ENCODE results near the gene ANKRD35. TPM values are rescaled to one million over a fixed set of nuclear protein-coding genes. Genes with fewer than 3 reads are reported as not detected.

Gene ANKRD35
- total RNA-seq, 1 donor from 2014 or later, result 1.6 TPM

DNA sequence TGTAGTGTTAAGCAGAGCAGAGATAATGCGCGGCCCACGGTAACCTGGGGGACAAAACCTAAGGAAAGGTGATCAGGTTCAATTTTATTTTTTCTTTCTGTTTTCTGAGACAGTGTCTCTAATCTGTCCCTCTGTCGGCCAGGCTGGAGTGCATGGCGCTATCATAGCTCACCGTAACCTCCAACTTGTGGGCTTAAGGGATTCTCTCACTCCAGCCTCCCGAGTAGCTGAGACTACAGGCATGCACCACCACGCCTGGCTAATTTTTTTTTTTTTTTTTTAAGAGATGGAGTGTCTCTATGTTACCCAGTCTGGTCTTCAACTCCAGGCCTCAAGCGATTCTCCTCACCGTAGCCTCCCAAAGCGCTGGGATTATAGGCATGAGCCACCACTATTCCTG is 724 bp upstream of the ANKRD35 start:
- no peaks in the 10 kb centered on the region for H3K36me3 ChIP-seq
- H3K27ac ChIP-seq, result no peak overlapping the region
- H3K9me3 ChIP-seq, result no peaks in the 10 kb centered on the region
- ATAC-seq (no peak), DNase-seq (no peak)
- TF ChIP-seq, protein P1, sequence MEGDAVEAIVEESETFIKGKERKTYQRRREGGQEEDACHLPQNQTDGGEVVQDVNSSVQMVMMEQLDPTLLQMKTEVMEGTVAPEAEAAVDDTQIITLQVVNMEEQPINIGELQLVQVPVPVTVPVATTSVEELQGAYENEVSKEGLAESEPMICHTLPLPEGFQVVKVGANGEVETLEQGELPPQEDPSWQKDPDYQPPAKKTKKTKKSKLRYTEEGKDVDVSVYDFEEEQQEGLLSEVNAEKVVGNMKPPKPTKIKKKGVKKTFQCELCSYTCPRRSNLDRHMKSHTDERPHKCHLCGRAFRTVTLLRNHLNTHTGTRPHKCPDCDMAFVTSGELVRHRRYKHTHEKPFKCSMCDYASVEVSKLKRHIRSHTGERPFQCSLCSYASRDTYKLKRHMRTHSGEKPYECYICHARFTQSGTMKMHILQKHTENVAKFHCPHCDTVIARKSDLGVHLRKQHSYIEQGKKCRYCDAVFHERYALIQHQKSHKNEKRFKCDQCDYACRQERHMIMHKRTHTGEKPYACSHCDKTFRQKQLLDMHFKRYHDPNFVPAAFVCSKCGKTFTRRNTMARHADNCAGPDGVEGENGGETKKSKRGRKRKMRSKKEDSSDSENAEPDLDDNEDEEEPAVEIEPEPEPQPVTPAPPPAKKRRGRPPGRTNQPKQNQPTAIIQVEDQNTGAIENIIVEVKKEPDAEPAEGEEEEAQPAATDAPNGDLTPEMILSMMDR (IDR thresholded peaks at IDR 0.05), result no peak
- peaks cover 11% of the 10 kb centered on the region for H3K4me1 ChIP-seq
- H3K4me3 ChIP-seq, result peak overlapping the region; percentile 66
- H3K27me3 ChIP-seq, result no peaks in the 10 kb centered on the region
- intact Hi-C loops (cut with DNase I), result no loop called here

DNA sequence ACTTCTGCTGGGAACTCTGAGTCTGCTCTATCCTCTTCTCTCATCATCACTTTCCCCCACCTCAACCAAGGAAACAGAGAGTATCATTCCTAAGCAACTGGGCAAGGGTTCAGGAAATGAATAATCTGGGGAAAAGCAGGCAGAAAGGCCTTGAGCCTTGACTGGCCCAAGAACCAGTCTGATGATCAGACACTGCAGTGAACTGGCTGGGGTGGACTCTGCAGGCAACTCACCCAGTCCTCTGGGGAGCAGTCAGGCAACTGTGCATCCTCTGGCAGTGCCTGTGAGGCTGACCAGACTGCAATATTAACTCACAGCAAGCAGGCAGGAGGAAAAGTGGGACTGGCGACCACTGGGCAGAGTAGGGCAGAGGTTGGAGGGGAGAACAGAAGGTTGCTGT is 991 bp downstream of the ANKRD35 start:
- intact Hi-C loops (cut with DNase I), result no loop called here
- ATAC-seq (no peak), DNase-seq (no peak)
- H3K27ac ChIP-seq, result no peak overlapping the region
- no peaks in the 10 kb centered on the region for H3K4me1 ChIP-seq
- H3K27me3 ChIP-seq, result no peaks in the 10 kb centered on the region
- H3K9me3 ChIP-seq, result no peaks in the 10 kb centered on the region
- H3K4me3 ChIP-seq, result no peak overlapping the region
- TF ChIP-seq, protein P1 (IDR thresholded peaks at IDR 0.05), result no peak
- no peaks in the 10 kb centered on the region for H3K36me3 ChIP-seq

DNA sequence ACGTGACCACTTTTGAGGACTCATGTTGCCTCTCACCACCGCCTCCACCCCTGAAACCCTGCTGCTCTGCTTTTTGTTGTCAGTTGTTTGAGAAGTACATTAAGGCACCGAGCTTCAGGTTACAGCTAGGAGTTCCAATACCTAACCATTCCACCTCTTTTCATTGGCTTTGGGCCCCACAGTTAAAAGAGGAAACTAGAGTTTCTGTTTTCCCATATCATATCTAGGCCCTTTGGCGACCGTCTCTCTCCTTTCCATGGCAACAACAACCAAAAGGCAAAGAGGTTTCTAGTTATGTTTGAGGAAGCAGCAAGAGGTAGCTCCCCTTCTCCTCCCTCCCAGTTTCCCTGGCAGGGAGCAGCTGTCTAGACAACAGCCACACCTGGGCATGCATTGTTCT is 5.9 kb downstream of the ANKRD35 start:
- H3K9me3 ChIP-seq, result no peaks in the 10 kb centered on the region
- intact Hi-C loops (cut with DNase I), result no loop called here
- no peak for DNase-seq
- no peaks in the 10 kb centered on the region for H3K36me3 ChIP-seq
- no peak overlapping the region for H3K27ac ChIP-seq
- no peak overlapping the region for H3K4me3 ChIP-seq
- ATAC-seq, result no peak
- TF ChIP-seq, protein P1 (IDR thresholded peaks at IDR 0.05), result no peak
- no peaks in the 10 kb centered on the region for H3K27me3 ChIP-seq
- no peaks in the 10 kb centered on the region for H3K4me1 ChIP-seq

DNA sequence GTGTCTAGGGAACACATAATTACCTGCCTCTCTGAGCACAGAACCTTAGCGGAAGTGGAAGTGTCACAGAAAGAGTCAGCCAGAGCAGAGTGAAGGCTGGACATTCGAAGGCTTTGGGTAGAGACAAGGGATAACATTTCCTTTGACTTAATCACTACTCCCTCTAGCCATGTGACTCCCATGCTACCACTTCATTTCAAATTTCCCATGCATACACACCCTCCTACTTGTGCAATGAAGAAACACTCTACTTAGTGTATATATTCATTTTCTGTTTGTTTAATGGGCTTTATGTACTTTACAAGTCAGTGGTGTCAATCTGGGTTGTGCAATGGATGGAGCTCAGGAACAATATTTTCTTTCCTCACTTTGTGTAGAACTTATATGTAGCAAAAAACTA is 6.9 kb downstream of the ANKRD35 start:
- H3K27ac ChIP-seq, result no peak overlapping the region
- no peaks in the 10 kb centered on the region for H3K27me3 ChIP-seq
- ATAC-seq (no peak), DNase-seq (no peak)
- no peaks in the 10 kb centered on the region for H3K9me3 ChIP-seq
- H3K4me1 ChIP-seq, result no peaks in the 10 kb centered on the region
- TF ChIP-seq, protein P1 (IDR thresholded peaks at IDR 0.05), result no peak
- intact Hi-C loops (cut with DNase I), result no loop called here
- no peak overlapping the region for H3K4me3 ChIP-seq
- no peaks in the 10 kb centered on the region for H3K36me3 ChIP-seq

DNA sequence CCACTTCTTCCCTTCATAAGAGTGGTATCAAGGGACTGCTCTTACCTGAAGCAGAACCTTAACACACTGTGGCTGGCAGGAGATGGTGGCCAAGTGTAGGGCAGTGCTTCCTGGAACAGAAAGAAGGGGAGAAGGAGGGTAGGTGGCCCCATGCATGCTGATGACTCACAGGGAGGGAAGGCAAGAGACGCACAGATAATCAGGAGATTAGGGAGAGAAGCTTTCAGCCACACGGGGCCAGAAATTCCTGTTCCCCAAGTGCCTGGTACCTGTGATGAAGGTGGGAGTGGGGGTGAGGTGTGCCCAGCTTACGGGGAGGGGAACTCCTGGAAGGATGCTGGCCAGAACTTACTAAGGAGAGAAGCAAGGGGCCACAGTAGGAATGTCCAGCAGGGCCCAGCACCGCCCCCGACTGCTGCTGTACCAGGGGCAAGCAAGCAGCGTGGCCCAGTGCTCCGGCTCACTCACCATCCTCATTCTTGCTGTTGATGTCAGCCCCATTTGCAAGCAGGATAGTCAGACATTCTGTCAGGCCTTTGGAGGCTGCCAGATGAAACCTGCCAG is 7.7 kb downstream of the ANKRD35 start:
- no peaks in the 10 kb centered on the region for H3K27me3 ChIP-seq
- DNase-seq, result no peak
- TF ChIP-seq, protein P1 (IDR thresholded peaks at IDR 0.05), result no peak
- peaks cover under 1% of the 10 kb centered on the region for H3K4me1 ChIP-seq
- H3K27ac ChIP-seq, result no peak overlapping the region
- H3K9me3 ChIP-seq, result no peaks in the 10 kb centered on the region
- peak; percentile 7 for ATAC-seq
- intact Hi-C loops (cut with DNase I), result no loop called here
- no peak overlapping the region for H3K4me3 ChIP-seq
- no peaks in the 10 kb centered on the region for H3K36me3 ChIP-seq

DNA sequence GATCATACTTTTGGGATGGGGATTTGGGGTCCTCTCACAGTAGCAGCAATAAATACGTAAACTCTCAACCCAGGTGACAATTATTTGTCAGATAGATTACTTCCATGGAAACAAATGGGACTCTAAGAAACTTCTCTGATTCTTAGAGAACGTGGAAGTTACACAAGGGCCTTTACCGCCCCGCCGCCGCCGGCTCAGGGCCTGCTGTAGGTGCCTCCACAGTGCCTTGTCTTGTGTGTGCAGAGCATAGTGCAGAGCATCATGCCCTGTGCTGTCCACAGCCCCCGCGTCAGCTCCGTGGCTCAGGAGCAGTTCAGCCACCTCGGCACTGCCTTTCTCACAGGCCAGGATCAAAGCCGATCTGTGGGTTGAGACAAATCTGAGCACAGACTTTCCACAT is 11.0 kb downstream of the ANKRD35 start:
- no peak overlapping the region for H3K27ac ChIP-seq
- TF ChIP-seq, protein P1 (IDR thresholded peaks at IDR 0.05), result no peak
- H3K9me3 ChIP-seq, result no peaks in the 10 kb centered on the region
- intact Hi-C loops (cut with DNase I), result no loop called here
- no peak overlapping the region for H3K4me3 ChIP-seq
- peaks cover 8% of the 10 kb centered on the region for H3K4me1 ChIP-seq
- DNase-seq (no peak), ATAC-seq (no peak)
- H3K36me3 ChIP-seq, result no peaks in the 10 kb centered on the region
- no peaks in the 10 kb centered on the region for H3K27me3 ChIP-seq

Data from upper lobe of right lung (tissue), 1 donor.